IPS-NIHi7 (cell line): Measurements from ENCODE around the gene CDK6.

Experiments
- DNase-seq: peaks from one replicate; pipeline ENCODE4 v3.0.0; 2012; ENCODE audit warnings: mixed read lengths; ENCODE audit errors: extremely low spot score

The CDK6 gene

DNA sequence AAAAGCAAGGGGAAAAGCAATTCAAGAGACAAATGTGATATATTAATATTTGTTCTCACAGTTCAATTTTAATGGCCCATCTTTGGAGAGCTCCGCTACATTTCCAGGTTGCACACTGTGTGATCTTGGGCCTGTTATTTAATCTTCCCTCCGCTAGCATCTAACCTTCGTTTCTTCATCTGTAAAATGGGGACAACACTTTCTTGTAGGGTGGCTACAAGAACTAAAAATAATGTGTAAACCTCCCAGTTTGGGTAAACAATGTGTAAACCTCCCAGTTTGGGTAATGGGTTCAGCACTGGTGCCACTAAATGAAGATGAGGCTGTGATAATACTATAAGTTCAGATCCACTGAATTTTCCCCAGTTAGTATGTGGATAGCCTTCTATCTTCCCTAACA is 99.5 kb downstream of the CDK6 start:
- no peak for DNase-seq

- DNase-seq = no peak
These were observed 100.7 kb downstream of the CDK6 start for GRCh38 chr7:92735707-92736106.

DNA sequence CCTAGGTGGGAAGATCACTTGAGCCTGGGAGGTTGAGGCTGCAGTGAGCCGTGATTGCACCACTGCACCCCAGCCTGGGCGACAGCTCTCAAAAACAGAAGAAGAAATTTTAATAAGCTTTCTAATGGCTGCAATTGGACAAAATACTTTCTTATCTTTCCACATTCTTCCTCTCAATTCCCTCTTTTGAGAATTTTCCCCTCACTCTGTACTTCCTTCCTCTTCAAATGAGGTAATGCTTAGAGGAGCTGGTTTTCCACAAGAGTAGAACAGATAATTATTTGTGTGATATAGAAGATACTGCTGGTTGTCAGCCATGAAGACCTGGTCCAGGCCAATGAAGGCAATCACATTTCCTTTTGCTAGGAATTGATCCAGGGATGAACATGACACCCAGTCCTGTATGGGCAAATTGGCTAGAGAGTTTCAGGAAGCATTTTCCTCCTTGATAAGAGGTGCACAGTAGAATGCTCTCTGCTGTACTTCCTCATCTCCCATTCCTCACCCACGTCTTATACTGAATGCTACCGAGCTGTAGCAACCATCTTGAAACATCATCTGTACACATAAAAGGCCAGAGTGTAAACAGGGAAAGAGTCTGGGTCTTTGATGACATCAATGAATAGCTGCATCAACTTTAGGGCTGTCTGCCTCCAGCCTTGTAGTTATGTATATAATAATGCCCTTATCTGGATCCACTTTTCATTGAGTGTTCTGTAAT is 103.9 kb downstream of the CDK6 start:
- no peak for DNase-seq

DNA sequence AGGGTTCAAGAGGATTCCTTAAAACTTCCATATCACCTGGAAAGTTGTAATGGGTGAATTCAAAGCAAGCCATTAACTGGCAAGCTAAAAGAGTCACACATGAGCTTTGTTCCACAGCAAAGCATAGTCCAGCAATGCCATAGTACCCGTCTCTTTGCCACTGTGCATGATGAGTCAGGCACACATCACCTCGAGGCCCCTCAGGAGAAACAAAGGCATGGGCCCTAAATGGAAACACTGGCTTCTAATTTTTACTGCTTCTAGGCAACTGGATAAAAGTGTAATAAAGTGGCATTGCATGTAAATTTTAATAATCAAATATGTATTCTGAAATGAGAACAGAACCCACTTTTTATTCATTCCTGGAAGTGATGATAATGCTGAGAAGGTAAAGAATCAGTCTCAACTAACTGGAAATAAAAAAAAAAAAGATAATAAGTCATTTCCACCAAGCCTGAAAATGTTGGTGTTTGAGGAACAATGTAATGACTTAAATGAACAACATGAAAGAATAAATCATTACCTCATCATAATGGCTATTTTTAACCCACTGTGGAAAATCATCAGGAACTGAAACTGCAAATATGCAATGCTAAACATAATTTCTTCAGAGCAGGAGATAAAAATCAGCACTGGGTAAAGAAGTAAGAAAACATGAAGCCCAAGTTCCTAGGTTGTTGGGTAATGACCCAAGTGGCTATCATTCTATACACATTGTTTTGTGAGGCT is 104.9 kb downstream of the CDK6 start:
- no peak for DNase-seq

GRCh38 chr7:92730808-92731207 is 105.6 kb downstream of the CDK6 start:
- no peak for DNase-seq

DNA sequence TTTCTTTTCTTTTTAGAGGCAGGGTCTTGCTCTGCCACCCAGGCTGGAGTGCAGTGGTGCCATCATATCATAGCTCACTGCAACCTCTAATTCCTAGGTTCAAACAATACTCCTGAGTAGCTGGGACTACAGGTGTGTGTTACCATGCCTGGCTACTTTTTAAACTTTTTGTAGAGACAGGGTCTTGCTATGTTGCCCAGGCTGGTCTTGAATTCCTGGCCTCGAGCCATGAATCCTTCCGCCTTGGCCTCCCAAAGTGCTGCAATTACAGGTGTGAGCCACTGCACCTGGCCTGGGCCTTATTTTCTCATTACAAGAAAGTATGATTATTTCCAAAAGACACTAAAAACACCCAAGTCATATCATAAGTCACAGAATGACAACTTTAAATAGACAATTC is 106.6 kb downstream of the CDK6 start:
- DNase-seq = no peak

GRCh38 chr7:92729172-92729571 is 107.2 kb downstream of the CDK6 start:
- no peak for DNase-seq

- no peak for DNase-seq
These were observed 108.6 kb downstream of the CDK6 start for GRCh38 chr7:92727755-92728154.

GRCh38 chr7:92725161-92725925 is 111.0 kb downstream of the CDK6 start:
- DNase-seq = no peak

DNA sequence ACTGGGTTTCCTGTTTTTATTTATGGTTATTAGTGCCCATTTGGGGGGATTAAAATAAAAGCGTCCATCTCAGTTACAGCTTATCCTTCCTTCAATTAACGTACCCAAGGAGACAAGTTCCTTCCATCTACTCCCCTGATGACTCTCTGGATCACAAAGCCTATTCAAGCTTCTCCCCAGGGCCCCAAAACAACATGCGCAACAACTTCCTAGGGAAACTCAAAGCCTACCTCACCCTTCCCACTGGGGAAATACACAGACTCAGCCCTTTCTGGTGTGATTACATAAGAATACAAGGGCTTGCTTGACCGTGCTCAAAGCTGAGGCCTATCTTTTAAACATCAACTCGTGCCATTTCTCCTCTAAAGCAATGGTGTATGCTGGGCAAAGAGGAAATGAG is 112.4 kb downstream of the CDK6 start:
- DNase-seq = peak; percentile 56

DNA sequence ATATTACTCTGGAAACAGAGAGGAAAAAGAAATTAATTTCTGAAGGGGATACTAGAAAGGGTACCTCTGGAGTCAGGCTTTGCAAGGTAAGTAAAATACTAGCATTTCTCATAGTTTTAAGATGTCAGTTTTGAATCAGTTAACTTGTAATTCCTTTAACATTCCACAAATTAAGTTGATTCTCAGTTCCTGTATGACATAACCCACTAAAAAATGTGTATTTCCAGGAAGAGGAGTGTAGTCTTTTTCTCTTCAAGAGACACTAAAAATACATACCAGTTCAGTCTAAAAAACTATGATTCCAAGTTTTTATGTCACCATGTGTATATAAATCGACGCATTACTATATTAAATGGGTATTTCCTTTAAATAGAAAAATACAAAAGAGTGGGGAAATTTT is 113.2 kb downstream of the CDK6 start:
- DNase-seq = no peak

GRCh38 chr7:92722541-92722940 is 113.8 kb downstream of the CDK6 start:
- no peak for DNase-seq

GRCh38 chr7:92720604-92721350 is 115.6 kb downstream of the CDK6 start:
- DNase-seq = no peak

DNA sequence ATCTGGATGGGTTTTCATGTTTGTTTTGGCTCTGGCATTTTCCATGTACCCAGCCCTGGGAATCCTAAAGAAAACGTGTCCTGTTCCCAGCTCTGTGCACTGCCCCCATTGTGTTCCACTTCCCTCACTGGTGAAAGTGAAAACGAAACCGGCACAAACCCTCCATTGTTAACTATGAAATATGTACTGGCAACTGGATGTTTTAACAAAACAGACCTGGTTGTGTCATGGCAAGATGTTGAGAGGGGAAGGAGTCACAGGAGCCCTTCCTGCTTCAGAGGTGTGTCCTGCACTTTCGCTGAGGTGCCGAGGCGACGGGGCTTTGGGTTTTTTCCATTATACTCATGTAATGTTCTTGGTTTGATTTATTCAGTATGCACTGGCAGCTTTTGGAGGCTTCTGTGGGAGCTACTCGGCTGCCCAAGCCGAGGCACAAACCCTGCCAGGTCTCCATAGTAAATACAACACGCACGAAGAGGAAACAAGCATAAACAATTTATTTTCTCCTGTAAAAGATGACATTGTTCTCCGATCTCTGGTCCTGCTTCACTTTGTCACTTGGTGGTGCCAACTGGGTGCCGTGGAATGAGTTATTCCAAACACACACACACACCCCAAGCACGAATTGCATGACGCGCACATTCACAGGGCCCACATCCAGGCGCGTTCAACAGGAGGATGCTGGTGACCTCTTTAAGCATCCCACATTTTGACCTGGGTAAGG is 118.2 kb downstream of the CDK6 start:
- DNase-seq = no peak

DNA sequence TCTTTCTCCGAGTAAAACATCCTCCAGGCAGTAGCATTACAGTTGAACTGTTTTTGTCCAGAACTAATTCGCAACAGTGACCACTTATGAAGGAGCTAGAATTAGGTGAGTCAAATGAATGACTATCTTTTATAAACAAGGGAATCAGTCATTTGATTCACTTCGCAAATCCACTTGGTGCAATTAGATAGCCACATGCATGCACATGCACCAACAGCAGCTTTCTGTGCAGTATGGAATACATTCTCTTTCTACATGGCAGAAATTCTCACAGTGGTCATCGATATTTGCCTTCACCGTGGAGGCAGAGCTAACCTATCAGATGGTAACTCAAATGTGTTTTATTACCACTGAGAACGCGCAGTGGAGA is 118.8 kb downstream of the CDK6 start:
- DNase-seq = no peak

DNA sequence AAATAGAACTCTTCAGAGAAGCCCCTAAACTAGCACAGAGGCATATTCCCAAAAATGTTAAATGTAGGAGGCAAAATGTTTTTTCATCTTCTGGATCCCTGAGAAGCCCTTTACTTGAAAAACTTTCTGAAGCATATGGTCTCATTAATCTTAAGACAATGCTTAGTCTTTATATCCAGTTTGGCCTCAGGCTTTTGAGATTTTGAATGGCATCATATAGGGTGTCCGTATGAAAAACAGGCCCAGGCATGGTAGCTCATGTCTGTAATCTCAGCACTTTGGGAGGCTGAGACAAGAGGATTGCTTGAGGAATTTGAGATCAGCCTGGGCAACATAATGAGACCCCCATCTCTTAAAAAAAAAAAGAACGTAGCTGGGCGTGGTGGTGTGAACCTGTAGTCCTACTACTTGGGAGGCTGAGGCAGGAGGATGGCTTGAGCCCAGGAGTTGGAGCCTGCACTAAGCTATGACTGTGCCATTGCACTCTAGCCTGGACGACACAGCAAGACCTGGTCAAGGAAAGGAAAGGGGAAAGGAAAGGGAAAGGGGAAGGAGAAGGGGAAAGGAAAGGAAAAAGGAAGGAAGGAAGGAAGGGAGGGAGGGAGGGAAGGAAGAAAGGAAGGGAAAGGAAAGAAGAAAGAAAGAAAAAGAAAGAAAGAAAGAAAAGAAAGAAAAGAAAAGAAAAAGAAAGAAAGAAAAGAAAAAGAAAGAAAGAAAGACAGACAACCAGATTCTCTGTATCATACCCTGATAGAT is 119.4 kb downstream of the CDK6 start:
- DNase-seq = no peak

DNA sequence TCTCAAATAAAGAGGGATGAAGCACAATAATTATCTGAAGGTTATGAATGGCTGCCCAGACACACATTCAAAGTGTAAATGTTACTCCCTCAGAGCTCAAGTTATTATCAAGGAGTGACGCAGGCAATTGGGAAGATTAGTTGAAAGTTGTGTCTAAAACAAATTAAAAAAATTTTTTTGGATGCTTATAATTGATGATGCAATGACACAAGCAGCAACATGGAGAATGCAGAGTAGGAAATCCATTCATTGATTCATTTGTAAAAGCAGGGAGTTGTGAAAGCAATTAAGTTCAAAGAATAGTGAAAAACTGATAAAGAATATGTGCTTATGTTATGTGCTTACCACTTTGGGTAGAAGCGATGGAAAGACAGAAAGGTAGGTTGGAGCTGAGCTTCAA is 120.4 kb downstream of the CDK6 start:
- no peak for DNase-seq

DNA sequence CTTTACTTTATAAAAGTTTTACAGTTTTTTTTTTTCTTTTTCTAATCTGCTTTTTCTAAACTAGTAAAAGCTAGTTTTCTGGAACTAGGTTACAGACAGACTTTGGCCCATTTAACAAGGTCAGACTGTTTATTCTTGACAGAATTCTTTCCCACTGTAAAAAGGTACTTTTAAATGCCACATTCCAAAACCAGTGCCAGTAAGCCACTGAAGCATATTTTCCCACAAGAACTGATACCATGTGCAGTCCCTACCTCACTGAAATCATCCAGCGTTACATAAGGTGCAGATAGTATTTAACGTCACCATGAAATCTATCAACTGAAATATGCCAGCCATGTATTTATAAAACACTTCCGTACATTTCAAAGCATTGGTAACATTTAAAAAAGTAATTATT is 121.6 kb downstream of the CDK6 start:
- DNase-seq = no peak

GRCh38 chr7:92714280-92714679 is 122.1 kb downstream of the CDK6 start:
- no peak for DNase-seq

GRCh38 chr7:92709912-92710311 is 126.5 kb downstream of the CDK6 start:
- no peak for DNase-seq

GRCh38 chr7:92709150-92709549 is 127.2 kb downstream of the CDK6 start:
- DNase-seq = no peak
